HG03442 (cell line): ENCODE measurements around the gene EYS.

ENCODE experiments used
- ATAC-seq: cut with Tn5 transposase; IDR thresholded peaks from one replicate; pipeline ENCODE4 v1.9.1; 2021; ENCODE audit warnings: mild to moderate bottlenecking, moderate library complexity; ENCODE audit not compliant: unreplicated experiment

The EYS gene

GRCh38 chr6:64383277-64383676 is 1323.7 kb downstream of the EYS start:
- ATAC-seq, result no peak

GRCh38 chr6:64376394-64376793 is 1330.6 kb downstream of the EYS start:
- ATAC-seq, result no peak

GRCh38 chr6:64357430-64357829 is 1349.6 kb downstream of the EYS start:
- ATAC-seq, result no peak

GRCh38 chr6:64347411-64347810 is 1359.6 kb downstream of the EYS start:
- no peak for ATAC-seq

- ATAC-seq, result no peak
Observed at GRCh38 chr6:64335195-64335594, 1371.8 kb downstream of the EYS start.

GRCh38 chr6:64334636-64335035 is 1372.4 kb downstream of the EYS start:
- ATAC-seq, result no peak

- peak; percentile 55 for ATAC-seq
Observed at GRCh38 chr6:64330694-64331307, 1376.2 kb downstream of the EYS start.

GRCh38 chr6:64326939-64327338 is 1380.1 kb downstream of the EYS start:
- ATAC-seq, result no peak

- ATAC-seq, result no peak
Observed at GRCh38 chr6:64325093-64325492, 1381.9 kb downstream of the EYS start.

GRCh38 chr6:64310214-64310613 is 1396.8 kb downstream of the EYS start:
- no peak for ATAC-seq

GRCh38 chr6:64301307-64302236 is 1405.5 kb downstream of the EYS start:
- ATAC-seq, result no peak

- ATAC-seq, result no peak
Observed at GRCh38 chr6:64299176-64299575, 1407.8 kb downstream of the EYS start.

- ATAC-seq, result no peak
Observed at GRCh38 chr6:64294034-64294433, 1413.0 kb downstream of the EYS start.

- ATAC-seq, result no peak
Observed at GRCh38 chr6:64293298-64293697, 1413.7 kb downstream of the EYS start.

GRCh38 chr6:64290867-64291266 is 1416.2 kb downstream of the EYS start:
- no peak for ATAC-seq

GRCh38 chr6:64289931-64290330 is 1417.1 kb downstream of the EYS start:
- no peak for ATAC-seq

GRCh38 chr6:64288351-64288750 is 1418.7 kb downstream of the EYS start:
- no peak for ATAC-seq

- ATAC-seq, result no peak
Observed at GRCh38 chr6:64281167-64281566, 1425.9 kb downstream of the EYS start.

- ATAC-seq, result no peak
Observed at GRCh38 chr6:64280569-64280968, 1426.5 kb downstream of the EYS start.

- no peak for ATAC-seq
Observed at GRCh38 chr6:64270083-64270482, 1436.9 kb downstream of the EYS start.

GRCh38 chr6:64266351-64266821 is 1440.6 kb downstream of the EYS start:
- ATAC-seq, result peak; percentile 86

GRCh38 chr6:64263778-64264177 is 1443.2 kb downstream of the EYS start:
- ATAC-seq, result no peak
